H1 (cell line): ENCODE data around the gene SMARCA4. TPM values are rescaled to one million over a fixed set of nuclear protein-coding genes. Genes with fewer than 3 reads are reported as not detected.

Source experiments
- CTCF ChIA-PET: fragments of 300-600 bp; sonication (Branson Sonifier 250); formaldehyde crosslinking; loops from one replicate; lab custom pipeline; 2021; ENCODE audit not compliant: partially characterized antibody; lab: Charles Lee
- POLR2A ChIA-PET: fragments of 300-600 bp; sonication (Branson Sonifier 250); formaldehyde crosslinking; loops from one replicate; lab custom pipeline; 2021; ENCODE audit warnings: inconsistent platforms; ENCODE audit not compliant: partially characterized antibody; lab: Charles Lee
- DNase-seq, 2 experiments: peaks; one replicate each; pipeline versions ENCODE4 v3.0.0 to v3.0.0-alpha.2; 2010 to 2022; ENCODE audit warnings: low spot score in 2 of 2, low read depth in 1 of 2, mixed read lengths in 1 of 2
- FAIRE-seq: peaks from 2 replicates; lab custom pipeline; 2011; peaks lifted over from hg19 to GRCh38; lab: Jason Lieb, UNC
- H2AFZ ChIP-seq: 2 replicates; pipeline ENCODE4 v1.8.1; 2012; ENCODE audit warnings: low read length, inconsistent platforms
- H2AK5ac ChIP-seq: 2 replicates; pipeline ENCODE4 v1.6.1; 2013; ENCODE audit warnings: low read depth, low read length
- H2BK120ac ChIP-seq: replicated peaks from 2 replicates; pipeline ENCODE3; 2013; ENCODE audit warnings: low read depth, low read length, inconsistent platforms
- H2BK12ac ChIP-seq: 2 replicates; pipeline ENCODE4 v1.6.1; 2013; ENCODE audit warnings: low read depth, low read length
- H2BK15ac ChIP-seq: 2 replicates; pipeline ENCODE4 v1.6.1; 2013; ENCODE audit warnings: low read length
- H2BK20ac ChIP-seq: 2 replicates; pipeline ENCODE4 v1.6.1; 2013; ENCODE audit warnings: low read length
- H2BK5ac ChIP-seq: 2 replicates; pipeline ENCODE4 v1.6.1; 2013; ENCODE audit warnings: low read depth, low read length
- H3K14ac ChIP-seq: 2 replicates; pipeline ENCODE4 v1.6.1; 2013; ENCODE audit warnings: inconsistent platforms; ENCODE audit not compliant: insufficient read length
- H3K18ac ChIP-seq: 2 replicates; pipeline ENCODE4 v1.6.1; 2013; ENCODE audit warnings: low read length; ENCODE audit errors: extremely low read depth
- H3K23ac ChIP-seq: 2 replicates; pipeline ENCODE4 v1.6.1; 2013; ENCODE audit warnings: inconsistent platforms; ENCODE audit not compliant: insufficient read length
- H3K23me2 ChIP-seq: 2 replicates; pipeline ENCODE4 v1.6.1; 2013; ENCODE audit warnings: low read depth, low read length
- H3K27ac ChIP-seq: 2 replicates; pipeline ENCODE4 v1.6.1; 2011; ENCODE audit warnings: low read depth, low read length, inconsistent platforms
- H3K27me3 ChIP-seq, 4 experiments: replicated peaks in 1 of 4; 1 replicate in 1 of 4; 2 replicates in 3 of 4; pipeline versions ENCODE4 v1.6.1 to v1.8.1; 2011 to 2013; ENCODE audit warnings: low read length in 3 of 4, mild to moderate bottlenecking in 3 of 4, inconsistent platforms in 2 of 4, mixed read lengths in 2 of 4, moderate library complexity in 1 of 4; ENCODE audit not compliant: control insufficient read depth in 3 of 4, insufficient read depth in 3 of 4; ENCODE audit errors: extremely low read depth in 1 of 4
- H3K36me3 ChIP-seq, 4 experiments: 2 replicates each; pipeline versions ENCODE4 v1.6.1 to v1.8.1; 2011 to 2013; ENCODE audit warnings: mild to moderate bottlenecking in 4 of 4, low read length in 3 of 4, moderate library complexity in 2 of 4, control low read depth in 1 of 4, inconsistent platforms in 1 of 4; ENCODE audit not compliant: insufficient read depth in 4 of 4, control insufficient read depth in 2 of 4
- H3K4ac ChIP-seq: replicated peaks from 2 replicates; pipeline ENCODE3; 2013; ENCODE audit warnings: low read length, low read depth, mixed read lengths, inconsistent platforms; ENCODE audit not compliant: insufficient read length
- H3K4me1 ChIP-seq, 4 experiments: replicated peaks in 1 of 4; 1 replicate in 1 of 4; 2 replicates in 3 of 4; pipeline versions ENCODE4 v1.6.1 to v1.8.1; 2011 to 2013; ENCODE audit warnings: low read length in 3 of 4, inconsistent platforms in 2 of 4, mixed read lengths in 1 of 4; ENCODE audit not compliant: insufficient read depth in 4 of 4, control insufficient read depth in 3 of 4
- H3K4me2 ChIP-seq, 2 experiments: 2 replicates each; pipeline versions ENCODE4 v1.6.1 to v1.8.1; 2011 to 2013; ENCODE audit warnings: low read depth in 2 of 2, low read length in 2 of 2, control low read depth in 1 of 2, inconsistent platforms in 1 of 2, mild to moderate bottlenecking in 1 of 2; ENCODE audit not compliant: insufficient read depth in 1 of 2
- H3K4me3 ChIP-seq, 4 experiments: fragments of 200-600, 300-600 bp in 1 of 4; sonication (generic), shearing (Covaris generic), sonication (Bioruptor Twin) in 1 of 4; 2 replicates each; pipeline versions ENCODE4 v1.5.1 to v1.8.1; 2011 to 2016; ENCODE audit warnings: low read length in 4 of 4, low read depth in 3 of 4, control low read depth in 2 of 4, inconsistent platforms in 2 of 4, mild to moderate bottlenecking in 2 of 4, mixed read lengths in 1 of 4, moderate library complexity in 1 of 4; ENCODE audit not compliant: insufficient read depth in 2 of 4; ENCODE audit errors: extremely low read depth in 1 of 4
- H3K56ac ChIP-seq: replicated peaks from 2 replicates; pipeline ENCODE3; 2013; ENCODE audit warnings: low read depth, mild to moderate bottlenecking, mixed read lengths, low read length, inconsistent platforms; ENCODE audit not compliant: insufficient read length
- H3K79me1 ChIP-seq: 2 replicates; pipeline ENCODE4 v1.6.1; 2013; ENCODE audit warnings: low read depth, low read length, control low read depth
- H3K79me2 ChIP-seq, 2 experiments: 2 replicates each; pipeline versions ENCODE4 v1.6.1 to v1.8.1; 2012 to 2013; ENCODE audit warnings: low read length in 2 of 2, mild to moderate bottlenecking in 2 of 2, inconsistent platforms in 1 of 2; ENCODE audit not compliant: insufficient read depth in 2 of 2, control insufficient read depth in 1 of 2
- H3K9ac ChIP-seq, 4 experiments: replicated peaks in 1 of 4; 1 replicate in 1 of 4; 2 replicates in 3 of 4; pipeline versions ENCODE4 v1.6.1 to v1.8.1; 2011 to 2013; ENCODE audit warnings: low read depth in 3 of 4, low read length in 3 of 4, control low read depth in 2 of 4, mild to moderate bottlenecking in 2 of 4, moderate library complexity in 2 of 4, inconsistent platforms in 1 of 4; ENCODE audit errors: extremely low read depth in 1 of 4
- H3K9me3 ChIP-seq, 2 experiments: 2 replicates each; pipeline versions ENCODE4 v1.6.1 to v1.8.1; 2012 to 2013; ENCODE audit warnings: mild to moderate bottlenecking in 2 of 2, moderate library complexity in 2 of 2, control low read depth in 1 of 2, inconsistent platforms in 1 of 2, low read depth in 1 of 2, low read length in 1 of 2, mixed read lengths in 1 of 2; ENCODE audit not compliant: insufficient read depth in 2 of 2
- H4K20me1 ChIP-seq, 2 experiments: replicated peaks in 1 of 2; 2 replicates each; pipeline versions ENCODE3 to v1.8.1; 2011 to 2013; ENCODE audit warnings: inconsistent platforms in 2 of 2, low read length in 2 of 2, mild to moderate bottlenecking in 1 of 2; ENCODE audit not compliant: insufficient read depth in 2 of 2, control insufficient read depth in 1 of 2
- H4K5ac ChIP-seq: 2 replicates; pipeline ENCODE4 v1.6.1; 2013; ENCODE audit warnings: low read length, low read depth, mixed read lengths, inconsistent platforms; ENCODE audit not compliant: insufficient read length
- H4K8ac ChIP-seq: 2 replicates; pipeline ENCODE4 v1.8.0; 2013; ENCODE audit warnings: mild to moderate bottlenecking, moderate library complexity, low read length, inconsistent platforms; ENCODE audit not compliant: insufficient read depth; ENCODE audit errors: extremely low read depth
- H4K91ac ChIP-seq: replicated peaks from 2 replicates; pipeline ENCODE3; 2013; ENCODE audit warnings: low read length, mixed read lengths, inconsistent platforms; ENCODE audit not compliant: insufficient read length
- JUND ChIP-seq: IDR thresholded peaks from 2 replicates; pipeline ENCODE4 v1.6.1; 2011; ENCODE audit warnings: mild to moderate bottlenecking, improper control_type of control experiment, low read length
- WGBS, 2 experiments: shearing (Covaris generic) in 1 of 2; methylation state at CpG; one replicate each; pipeline versions ENCODE4 v1.1.6 to v1.1.7; 2013 to 2015; ENCODE audit warnings: low lambda C conversion rate in 2 of 2, mixed read lengths in 2 of 2, inconsistent platforms in 1 of 2, low coverage in 1 of 2, missing lambda C conversion rate in 1 of 2; ENCODE audit not compliant: insufficient replicate concordance in 2 of 2, insufficient coverage in 1 of 2, insufficient read length in 1 of 2; ENCODE audit errors: extremely low coverage in 1 of 2, missing lambda C conversion rate in 1 of 2; 5-methylcytosine and 5-hydroxymethylcytosine counted together
- polyA plus RNA-seq, 7 experiments: library from polyadenylated mRNA; depleted of rRNA in 3 of 7; stranded (reverse) in 5 of 7; unstranded in 2 of 7; fragments of >200 nt in 5 of 7; fragments of 200-250 nt in 2 of 7; gene quantifications; 1 replicate in 5 of 7; 2 replicates in 1 of 7; 4 replicates in 1 of 7; pipeline versions ENCODE4 v1.2.1 to v1.2.3, GENCODE V29; 2011 to 2013; ENCODE audit warnings: missing spikeins in 2 of 7, mixed read lengths in 2 of 7
- total RNA-seq: library from RNA; stranded (reverse); fragmentation: NEBNext Ultra II Directional; extraction: Animal tissue kit (Norgen Biotek cat#: 25700); gene quantifications from 2 replicates; pipeline ENCODE4 v1.2.1, GENCODE V29; 2021
- TF ChIP-seq, protein P1 (sequence below), 3 experiments: IDR thresholded peaks; 1 replicate in 2 of 3; 2 replicates in 1 of 3; pipeline versions ENCODE4 v1.5.1 to v1.6.1; 2011; ENCODE audit warnings: low read length in 3 of 3, mild to moderate bottlenecking in 3 of 3, inconsistent platforms in 2 of 3, low read depth in 1 of 3, moderate library complexity in 1 of 3; ENCODE audit not compliant: insufficient read depth in 1 of 3; ENCODE audit errors: control extremely low read depth in 1 of 3

Gene SMARCA4
- total and polyA plus RNA-seq, 2 of the 8 experiments (the other 6 are each of a cell fraction or from before 2014, with no cell fraction given): 86.4 to 263 TPM

DNA sequence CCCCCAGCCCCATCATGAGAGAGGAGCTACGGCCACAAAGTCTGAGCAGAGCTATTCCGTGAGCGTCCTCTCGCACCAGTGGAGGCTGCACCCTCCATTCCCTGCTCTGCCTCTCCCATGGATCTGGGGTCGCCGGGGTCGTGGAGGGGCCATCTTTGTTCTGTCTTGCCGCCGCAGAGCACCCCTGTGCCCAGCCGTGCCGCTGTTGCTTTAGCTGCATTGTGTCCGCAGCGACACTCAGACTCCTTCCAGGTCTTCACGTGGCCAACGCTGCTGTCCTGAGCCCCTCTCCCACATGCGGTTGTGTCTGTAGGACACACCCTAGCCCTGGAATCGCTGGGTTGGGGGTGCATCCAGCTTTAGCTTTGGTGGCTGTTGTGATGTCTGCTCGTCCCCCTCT is 48.2 kb upstream of the SMARCA4 start:
- Histone ChIP-seq H2BK15ac (no peak overlapping the region), H3K4me1 (no peaks in the 10 kb centered on the region; a peak in 2 of 7 replicates), H3K4me3 (no peak overlapping the region), H2AFZ (no peak overlapping the region), H4K5ac (no peak overlapping the region), H4K8ac (no peak overlapping the region), H3K9me3 (no peaks in the 10 kb centered on the region), H3K27ac (no peak overlapping the region), H3K4ac (no peak overlapping the region), H3K56ac (no peak overlapping the region), H3K79me1 (peaks cover 2% of the 10 kb centered on the region), H3K23me2 (no peaks in the 10 kb centered on the region), H3K18ac (no peak overlapping the region), H2BK5ac (no peak overlapping the region; the same call in 1 of the 2 replicates), H2BK120ac (no peak overlapping the region), H2BK12ac (no peak overlapping the region), H3K79me2 (no peaks in the 10 kb centered on the region), H2AK5ac (no peak overlapping the region), H3K23ac (no peak overlapping the region), H2BK20ac (no peak overlapping the region), H3K9ac (no peak overlapping the region), H3K14ac (no peak overlapping the region), H3K4me2 (no peak overlapping the region), H4K20me1 (peaks cover 0 to 15% of the 10 kb centered on the region in 2 experiments), H3K27me3 (no peaks in the 10 kb centered on the region), H3K36me3 (peaks cover 16 to 39% (median 25%) of the 10 kb centered on the region in 4 experiments), H4K91ac (no peak overlapping the region)
- WGBS, 2 experiments: 92% methylated on average over 17 of the region's 18 CpGs; no CpG with 5 or more reads in 1 of the 2 experiments
- ChIA-PET POLR2A (interaction anchor here (1.0 to 1.5 kb wide), 3 partner anchors 10 to 38 kb away, joined by 3 to 5 read pairs (median 4); no protein-coding TSS in a partner anchor), CTCF (interaction anchor here (0.7 to 1.0 kb wide), 3 partner anchors 24 to 203 kb away, joined by 3 read pairs; no protein-coding TSS in a partner anchor)
- TF ChIP-seq, protein P1, sequence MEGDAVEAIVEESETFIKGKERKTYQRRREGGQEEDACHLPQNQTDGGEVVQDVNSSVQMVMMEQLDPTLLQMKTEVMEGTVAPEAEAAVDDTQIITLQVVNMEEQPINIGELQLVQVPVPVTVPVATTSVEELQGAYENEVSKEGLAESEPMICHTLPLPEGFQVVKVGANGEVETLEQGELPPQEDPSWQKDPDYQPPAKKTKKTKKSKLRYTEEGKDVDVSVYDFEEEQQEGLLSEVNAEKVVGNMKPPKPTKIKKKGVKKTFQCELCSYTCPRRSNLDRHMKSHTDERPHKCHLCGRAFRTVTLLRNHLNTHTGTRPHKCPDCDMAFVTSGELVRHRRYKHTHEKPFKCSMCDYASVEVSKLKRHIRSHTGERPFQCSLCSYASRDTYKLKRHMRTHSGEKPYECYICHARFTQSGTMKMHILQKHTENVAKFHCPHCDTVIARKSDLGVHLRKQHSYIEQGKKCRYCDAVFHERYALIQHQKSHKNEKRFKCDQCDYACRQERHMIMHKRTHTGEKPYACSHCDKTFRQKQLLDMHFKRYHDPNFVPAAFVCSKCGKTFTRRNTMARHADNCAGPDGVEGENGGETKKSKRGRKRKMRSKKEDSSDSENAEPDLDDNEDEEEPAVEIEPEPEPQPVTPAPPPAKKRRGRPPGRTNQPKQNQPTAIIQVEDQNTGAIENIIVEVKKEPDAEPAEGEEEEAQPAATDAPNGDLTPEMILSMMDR (IDR thresholded peaks at IDR 0.05; ENCODE audit: control extremely low read depth in 1 of 3, insufficient read depth in 1 of 3, low read depth in 1 of 3, low read length in 3 of 3): no peak
- no peak for TF ChIP-seq JUND
- no peak for FAIRE-seq
- DNase-seq: no peak
